ENCODE data around the gene JAZF1. TPM values are rescaled to one million over a fixed set of nuclear protein-coding genes. Genes with fewer than 3 reads are reported as not detected.

The JAZF1 gene
- total RNA-seq, 4 donors from 2014 or later: 1.6 to 8.6 (median 5.3) TPM

DNA sequence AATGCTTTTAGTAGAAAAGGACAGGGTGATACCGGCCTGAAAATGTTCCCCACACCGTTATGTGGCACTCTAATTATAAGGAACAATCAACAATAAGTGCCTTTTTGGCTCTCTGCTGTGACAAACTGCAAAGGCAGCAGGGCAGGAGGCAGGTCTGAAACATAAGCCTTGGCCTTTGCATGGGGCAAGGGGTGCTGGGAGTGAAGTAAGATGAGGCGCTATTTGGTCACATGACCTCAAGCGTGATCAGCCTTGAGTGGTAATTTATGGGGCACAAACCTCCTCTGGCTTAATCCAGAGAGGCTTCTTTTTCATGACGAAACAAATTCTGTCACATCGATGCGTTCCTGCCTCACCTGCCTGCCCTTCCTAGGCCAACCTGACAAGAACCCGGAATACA, 237.9 kb downstream of the JAZF1 start:
- H3K9me3 ChIP-seq: no peaks in the 10 kb centered on the region
- TF ChIP-seq CTCF (IDR thresholded peaks at IDR 0.05 in 4 of 5, conservative IDR thresholded peaks at IDR 0.05 in 1 of 5): no peak
- no peak for TF ChIP-seq POLR2A (IDR thresholded peaks at IDR 0.05)
- ATAC-seq: peak; percentile 45 to 59
- H3K36me3 ChIP-seq: no peaks in the 10 kb centered on the region
- no peak overlapping the region for H3K4me3 ChIP-seq
- H3K4me1 ChIP-seq: peaks cover 20 to 31% of the 10 kb centered on the region in 2 donors
- in situ Hi-C loops (cut with MboI; ENCODE audit: low sequenced_read_pairs in 4 of 4) (no loop called here), intact Hi-C loops (cut with DNase I; ENCODE audit: low total_unique reads) (no loop called here)
- H3K27me3 ChIP-seq: no peaks in the 10 kb centered on the region
- H3K27ac ChIP-seq: peak overlapping the region in 3 of 4 donors; percentile 2 to 56 (median 30)
- DNase-seq: peak; percentile 11 to 49

- no peak for ATAC-seq
Measured at GRCh38 chr7:27941522-27941921, 239.1 kb downstream of the JAZF1 start.

GRCh38 chr7:27940341-27940740, 240.3 kb downstream of the JAZF1 start:
- Histone ChIP-seq H3K27ac (no peak overlapping the region), H3K36me3 (no peaks in the 10 kb centered on the region), H3K4me3 (no peak overlapping the region), H3K4me1 (peaks cover 28% of the 10 kb centered on the region in 2 donors), H3K27me3 (no peaks in the 10 kb centered on the region), H3K9me3 (no peaks in the 10 kb centered on the region)
- intact Hi-C loops (cut with DNase I; ENCODE audit: low total_unique reads) (no loop called here), in situ Hi-C loops (cut with MboI; ENCODE audit: low sequenced_read_pairs in 4 of 4) (no loop called here)
- TF ChIP-seq CTCF (IDR thresholded peaks at IDR 0.05 in 4 of 5, conservative IDR thresholded peaks at IDR 0.05 in 1 of 5) (no peak), POLR2A (IDR thresholded peaks at IDR 0.05) (no peak)
- ATAC-seq: no peak
- no peak for DNase-seq

More at GRCh38 chr7:27941522-27941921, 239.1 kb downstream of the JAZF1 start:
- Histone ChIP-seq H3K27ac (no peak overlapping the region), H3K9me3 (no peaks in the 10 kb centered on the region), H3K27me3 (no peaks in the 10 kb centered on the region), H3K36me3 (no peaks in the 10 kb centered on the region), H3K4me1 (peaks cover 25 to 36% of the 10 kb centered on the region in 2 donors), H3K4me3 (no peak overlapping the region)
- DNase-seq: no peak
- no peak for TF ChIP-seq POLR2A (IDR thresholded peaks at IDR 0.05)
- TF ChIP-seq CTCF (IDR thresholded peaks at IDR 0.05 in 4 of 5, conservative IDR thresholded peaks at IDR 0.05 in 1 of 5): no peak
- in situ Hi-C loops (cut with MboI; ENCODE audit: low sequenced_read_pairs in 4 of 4): no loop called here
- intact Hi-C loops (cut with DNase I; ENCODE audit: low total_unique reads): no loop called here

DNA sequence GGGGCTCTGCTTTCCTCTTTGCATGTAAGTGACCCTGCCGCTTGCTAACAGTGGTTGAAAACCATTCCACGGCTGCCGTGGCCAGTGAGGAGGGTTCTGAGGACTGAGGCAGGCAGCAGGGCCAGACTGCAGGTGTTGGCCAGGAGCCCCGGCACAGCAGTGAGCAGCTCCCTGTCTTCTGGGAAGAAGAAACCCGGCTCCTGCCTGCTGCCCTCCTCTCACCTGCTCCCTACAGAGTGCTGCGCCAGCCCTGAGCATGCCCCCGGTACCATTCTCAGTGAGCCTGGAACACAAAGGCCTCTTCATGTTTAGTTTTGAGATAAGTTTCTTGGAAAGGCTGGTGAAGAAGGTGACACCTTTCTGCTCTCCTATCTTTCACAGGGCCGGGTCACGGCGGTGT, 240.7 kb downstream of the JAZF1 start:
- DNase-seq: no peak
- intact Hi-C loops (cut with DNase I; ENCODE audit: low total_unique reads): loop anchor here (10.0 kb wide), 1 partner anchor 195 kb away; the partner anchor contains the start of gene TAX1BP1
- H3K9me3 ChIP-seq: no peaks in the 10 kb centered on the region
- H3K4me1 ChIP-seq: peaks cover 23 to 24% of the 10 kb centered on the region in 2 donors
- no peaks in the 10 kb centered on the region for H3K36me3 ChIP-seq
- H3K27me3 ChIP-seq: no peaks in the 10 kb centered on the region
- ATAC-seq: no peak
- in situ Hi-C loops (cut with MboI; ENCODE audit: low sequenced_read_pairs in 4 of 4): no loop called here
- TF ChIP-seq POLR2A (IDR thresholded peaks at IDR 0.05) (no peak), CTCF (IDR thresholded peaks at IDR 0.05 in 4 of 5, conservative IDR thresholded peaks at IDR 0.05 in 1 of 5) (no peak)
- H3K4me3 ChIP-seq: no peak overlapping the region
- H3K27ac ChIP-seq: no peak overlapping the region

- no peak for DNase-seq
- H3K27ac ChIP-seq: no peak overlapping the region
Measured at GRCh38 chr7:27936768-27937102, 243.9 kb downstream of the JAZF1 start.

More at GRCh38 chr7:27936768-27937102, 243.9 kb downstream of the JAZF1 start:
- Histone ChIP-seq H3K36me3 (no peaks in the 10 kb centered on the region), H3K4me1 (peaks cover 11 to 14% of the 10 kb centered on the region in 2 donors), H3K9me3 (no peaks in the 10 kb centered on the region), H3K27me3 (no peaks in the 10 kb centered on the region), H3K4me3 (no peak overlapping the region)
- intact Hi-C loops (cut with DNase I; ENCODE audit: low total_unique reads): loop anchor here (10.0 kb wide), 1 partner anchor 192 kb away; the partner anchor contains the start of gene TAX1BP1
- in situ Hi-C loops (cut with MboI; ENCODE audit: low sequenced_read_pairs in 4 of 4): no loop called here
- ATAC-seq: no peak
- TF ChIP-seq CTCF (IDR thresholded peaks at IDR 0.05 in 4 of 5, conservative IDR thresholded peaks at IDR 0.05 in 1 of 5) (no peak), POLR2A (IDR thresholded peaks at IDR 0.05) (no peak)
